Adrenal gland (tissue), 12 donors: Measurements from ENCODE around the gene SLC23A3. TPM values are rescaled to one million over a fixed set of nuclear protein-coding genes. Genes with fewer than 3 reads are reported as not detected.

Experiments used
- DNase-seq, 7 donors: peaks; one replicate each; pipeline ENCODE4 v3.0.0-alpha.2; 2019 to 2020
- H3K27ac ChIP-seq, 5 donors: fragments of 200-600 bp; sonication (generic) in 4 of 5; 1 replicate in 3 of 5; 2 replicates in 2 of 5; pipeline versions ENCODE4 v1.5.1 to v1.8.0; 2016 to 2020; ENCODE audit warnings: mild to moderate bottlenecking in 1 of 5
- H3K27me3 ChIP-seq: fragments of 200-600 bp; 2 replicates; pipeline ENCODE4 v1.8.0; 2021
- H3K36me3 ChIP-seq, 2 donors: fragments of 200-600 bp; replicated peaks in 1 of 2; 1 replicate in 1 of 2; 2 replicates in 1 of 2; pipeline versions ENCODE4 v1.5.1 to v1.8.0; 2018 to 2022
- H3K4me1 ChIP-seq, 2 donors: fragments of 200-600 bp; replicated peaks in 1 of 2; 1 replicate in 1 of 2; 2 replicates in 1 of 2; pipeline versions ENCODE4 v1.5.1 to v1.8.0; 2018 to 2021
- H3K4me3 ChIP-seq, 4 donors: fragments of 200-600 bp; sonication (generic) in 3 of 4; one replicate each; pipeline ENCODE4 v1.5.1; 2016 to 2018
- H3K9me3 ChIP-seq, 3 donors: fragments of 200-600 bp; sonication (generic) in 1 of 3; replicated peaks in 1 of 3; 1 replicate in 2 of 3; 2 replicates in 1 of 3; pipeline versions ENCODE4 v1.5.1 to v1.8.0; 2016 to 2021
- CTCF ChIP-seq, 6 experiments: fragments of 450-650 bp in 4 of 6; fragments of 200-600 bp in 2 of 6; sonication (generic) in 1 of 6; IDR thresholded peaks; 1 replicate in 5 of 6; 2 replicates in 1 of 6; pipeline versions ENCODE4 v1.5.1 to v1.8.0; 2016 to 2021; ENCODE audit warnings: antibody characterized with exemption in 6 of 6, mild to moderate bottlenecking in 2 of 6, moderate library complexity in 1 of 6
- POLR2A ChIP-seq, 2 donors: fragments of 450-650 bp; IDR thresholded peaks; one replicate each; pipeline ENCODE4 v1.6.1; 2017; ENCODE audit warnings: antibody characterized with exemption in 2 of 2, mild to moderate bottlenecking in 2 of 2, moderate library complexity in 1 of 2
- WGBS, 4 donors: extraction: QIAGEN DNeasy Blood & Tissue Kit in 2 of 4; methylation state at CpG; one replicate each; pipeline versions ENCODE4 v1.1.5 to v1.1.7; 2013 to 2017; 5-methylcytosine and 5-hydroxymethylcytosine counted together
- intact Hi-C, 2 donors: fragments of 100-400 bp; cut with DNase I; formaldehyde crosslinking; loops; one replicate each; pipeline versions ENCODE4 v1.14.1 to v1.15.0; 2022 to 2023
- polyA plus RNA-seq, 3 donors: library from polyadenylated mRNA; stranded (reverse); fragments of 200-250 nt in 2 of 3; fragments of 350-450 nt in 1 of 3; fragmentation: Illumina TruSeq in 1 of 3; extraction: RNeasy Lipid Tissue Mini Kit (QIAGEN cat#74804) in 1 of 3; gene quantifications; one replicate each; pipeline ENCODE4 v1.2.3, GENCODE V29; 2013 to 2014
- total RNA-seq, 9 donors: library from RNA; depleted of rRNA in 4 of 9; stranded (reverse); fragments of >200 nt in 4 of 9; fragments of 120-200 nt in 1 of 9; fragmentation: NEBNext Ultra II Directional in 1 of 9; extraction: Animal tissue kit (Norgen Biotek cat#: 25700) in 1 of 9; gene quantifications; one replicate each; pipeline versions ENCODE4 v1.1.0 to v1.2.4, GENCODE V29; 2013 to 2023
- donor health status: healthy with polysubstance abuse.
- donor health status: Bipolar disorder and iron deficiency.
- donor health status: DM: yes; HTN: yes; CAD: no.
- donor health status: DM: no; HTN: no; CAD: no.
- donor health status: DM: no; HTN: no; CAD: no.
- donor health status: DM: yes; HTN: yes; CAD: no.

The SLC23A3 gene
- total and polyA plus RNA-seq, 12 donors: 0.11 to 4.3 (median 0.84) TPM; not detected in 2

- peaks cover 13 to 15% of the 10 kb centered on the region in 2 donors for H3K4me1 ChIP-seq
- no peaks in the 10 kb centered on the region for H3K27me3 ChIP-seq
- no peak overlapping the region for H3K27ac ChIP-seq
- no peaks in the 10 kb centered on the region for H3K9me3 ChIP-seq
- intact Hi-C loops: no loop called here
- peaks cover 0 to 55% of the 10 kb centered on the region in 2 donors for H3K36me3 ChIP-seq
- no peak overlapping the region for H3K4me3 ChIP-seq
- WGBS, 4 donors: 93 to 98% (median 94%) methylated on average over 5 of the region's 5 CpGs
- DNase-seq: peak in 1 of 7 donors; percentile 20
- TF ChIP-seq CTCF (IDR thresholded peaks at IDR 0.05) (no peak), POLR2A (IDR thresholded peaks at IDR 0.05) (no peak)
Measured at GRCh38 chr2:219180961-219181360, 11.1 kb upstream of the SLC23A3 start.

- Histone ChIP-seq H3K4me1 (peaks cover 20 to 21% of the 10 kb centered on the region in 2 donors), H3K27ac (no peak overlapping the region), H3K9me3 (no peaks in the 10 kb centered on the region), H3K4me3 (no peak overlapping the region), H3K27me3 (no peaks in the 10 kb centered on the region), H3K36me3 (peaks cover 0 to 54% of the 10 kb centered on the region in 2 donors)
- TF ChIP-seq POLR2A (IDR thresholded peaks at IDR 0.05) (no peak), CTCF (IDR thresholded peaks at IDR 0.05) (no peak)
- intact Hi-C loops: no loop called here
- 94 to 96% (median 95%) methylated on average over 9 of the region's 9 CpGs for WGBS, 4 donors
- DNase-seq: peak in 2 of 7 donors; percentile 21 to 45
Measured at GRCh38 chr2:219179601-219180465, 10.0 kb upstream of the SLC23A3 start.

- Histone ChIP-seq H3K27me3 (no peaks in the 10 kb centered on the region), H3K4me1 (peaks cover 20 to 21% of the 10 kb centered on the region in 2 donors), H3K27ac (peak overlapping the region; percentile 97 to 100 (median 99)), H3K4me3 (peak overlapping the region; percentile 47 to 100 (median 68)), H3K9me3 (no peaks in the 10 kb centered on the region), H3K36me3 (peaks cover 0 to 58% of the 10 kb centered on the region in 2 donors)
- peak; percentile 60 to 74 (median 64) for DNase-seq
- TF ChIP-seq POLR2A (IDR thresholded peaks at IDR 0.05) (no peak), CTCF (IDR thresholded peaks at IDR 0.05) (no peak)
- WGBS, 4 donors: 2 to 11% (median 5%) methylated on average over 12 to 45 of the region's 45 CpGs
- intact Hi-C loops: no loop called here
Measured at GRCh38 chr2:219178377-219179175, 8.7 kb upstream of the SLC23A3 start.
